ENCODE data around the gene OXTR. TPM values are rescaled to one million over a fixed set of nuclear protein-coding genes. Genes with fewer than 3 reads are reported as not detected.

Gene OXTR
- total RNA-seq, 1 experiment from 2014 or later, result 3.6 TPM

DNA sequence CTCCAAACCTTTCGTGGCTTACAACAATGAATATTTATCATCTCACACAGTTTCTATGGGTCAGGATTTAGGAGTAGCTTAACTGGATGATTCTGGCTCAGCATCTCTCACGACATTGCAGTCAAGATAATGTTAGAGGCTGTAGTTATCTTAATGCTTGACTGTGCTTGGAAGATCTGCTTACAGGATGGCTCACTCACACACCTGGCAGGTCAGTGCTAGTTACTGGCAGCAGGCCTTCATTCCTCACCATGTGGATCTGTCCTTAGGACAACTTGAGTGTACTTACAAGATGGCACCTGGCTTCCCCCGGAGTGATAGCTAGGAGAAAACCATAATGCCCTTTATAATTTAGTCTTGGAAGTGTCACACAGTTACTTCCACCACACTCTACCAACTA is 32.8 kb upstream of the OXTR start:
- no peak for ATAC-seq
- DNase-seq (ENCODE audit: low spot score), result no peak
- ChIA-PET CTCF (interaction anchor here (1.0 kb wide), 1 partner anchor 100 kb away, joined by 3 read pairs; no protein-coding TSS in a partner anchor), POLR2A (no interaction called here)
- Mint-ChIP-seq H3K27ac (no peak overlapping the region), H3K4me3 (no peak overlapping the region), H3K36me3 (peaks cover 7% of the 10 kb centered on the region; the same call in 1 of the 2 replicates), H3K9me3 (peaks cover 15% of the 10 kb centered on the region), H3K4me1 (no peaks in the 10 kb centered on the region), H3K27me3 (ENCODE audit: low read depth) (no peaks in the 10 kb centered on the region)
- TF ChIP-seq NR1H2 (CRISPR knock-in tag; IDR thresholded peaks at IDR 0.05) (no peak), TCF7 (CRISPR knock-in tag; IDR thresholded peaks at IDR 0.05; ENCODE audit: low read depth) (no peak), FOXK1 (CRISPR knock-in tag; IDR thresholded peaks at IDR 0.05) (no peak)
- TF ChIP-seq, protein P1, sequence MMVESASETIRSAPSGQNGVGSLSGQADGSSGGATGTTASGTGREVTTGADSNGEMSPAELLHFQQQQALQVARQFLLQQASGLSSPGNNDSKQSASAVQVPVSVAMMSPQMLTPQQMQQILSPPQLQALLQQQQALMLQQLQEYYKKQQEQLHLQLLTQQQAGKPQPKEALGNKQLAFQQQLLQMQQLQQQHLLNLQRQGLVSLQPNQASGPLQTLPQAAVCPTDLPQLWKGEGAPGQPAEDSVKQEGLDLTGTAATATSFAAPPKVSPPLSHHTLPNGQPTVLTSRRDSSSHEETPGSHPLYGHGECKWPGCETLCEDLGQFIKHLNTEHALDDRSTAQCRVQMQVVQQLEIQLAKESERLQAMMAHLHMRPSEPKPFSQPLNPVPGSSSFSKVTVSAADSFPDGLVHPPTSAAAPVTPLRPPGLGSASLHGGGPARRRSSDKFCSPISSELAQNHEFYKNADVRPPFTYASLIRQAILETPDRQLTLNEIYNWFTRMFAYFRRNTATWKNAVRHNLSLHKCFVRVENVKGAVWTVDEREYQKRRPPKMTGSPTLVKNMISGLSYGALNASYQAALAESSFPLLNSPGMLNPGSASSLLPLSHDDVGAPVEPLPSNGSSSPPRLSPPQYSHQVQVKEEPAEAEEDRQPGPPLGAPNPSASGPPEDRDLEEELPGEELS (CRISPR knock-in tag; IDR thresholded peaks at IDR 0.05), result no peak

DNA sequence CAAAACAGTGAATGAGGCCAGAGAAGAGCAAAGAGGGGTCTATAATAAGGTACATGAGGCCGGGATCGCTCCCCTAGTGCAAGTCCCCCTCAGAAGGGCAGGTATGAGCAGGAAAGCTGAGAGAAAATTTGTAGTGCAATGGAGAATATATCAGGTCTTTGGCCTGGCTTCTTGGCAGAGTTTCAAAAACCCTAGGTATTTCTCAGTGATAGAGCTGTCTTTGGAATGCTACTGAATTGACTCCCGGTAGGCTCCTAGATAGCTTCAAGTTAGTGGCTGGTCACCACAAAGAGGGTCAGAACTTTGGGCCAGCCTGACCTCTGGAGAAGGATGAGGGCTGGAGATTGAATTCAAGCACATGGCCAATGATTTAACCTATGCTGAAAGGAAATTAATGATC is 30.6 kb upstream of the OXTR start:
- ChIA-PET POLR2A (interaction anchor here (0.7 kb wide), 1 partner anchor 16 kb away, joined by 5 read pairs; no protein-coding TSS in a partner anchor), CTCF (no interaction called here)
- TF ChIP-seq KAT7 (CRISPR knock-in tag; IDR thresholded peaks at IDR 0.05; ENCODE audit: borderline replicate concordance), result no peak
- TF ChIP-seq, protein P2, sequence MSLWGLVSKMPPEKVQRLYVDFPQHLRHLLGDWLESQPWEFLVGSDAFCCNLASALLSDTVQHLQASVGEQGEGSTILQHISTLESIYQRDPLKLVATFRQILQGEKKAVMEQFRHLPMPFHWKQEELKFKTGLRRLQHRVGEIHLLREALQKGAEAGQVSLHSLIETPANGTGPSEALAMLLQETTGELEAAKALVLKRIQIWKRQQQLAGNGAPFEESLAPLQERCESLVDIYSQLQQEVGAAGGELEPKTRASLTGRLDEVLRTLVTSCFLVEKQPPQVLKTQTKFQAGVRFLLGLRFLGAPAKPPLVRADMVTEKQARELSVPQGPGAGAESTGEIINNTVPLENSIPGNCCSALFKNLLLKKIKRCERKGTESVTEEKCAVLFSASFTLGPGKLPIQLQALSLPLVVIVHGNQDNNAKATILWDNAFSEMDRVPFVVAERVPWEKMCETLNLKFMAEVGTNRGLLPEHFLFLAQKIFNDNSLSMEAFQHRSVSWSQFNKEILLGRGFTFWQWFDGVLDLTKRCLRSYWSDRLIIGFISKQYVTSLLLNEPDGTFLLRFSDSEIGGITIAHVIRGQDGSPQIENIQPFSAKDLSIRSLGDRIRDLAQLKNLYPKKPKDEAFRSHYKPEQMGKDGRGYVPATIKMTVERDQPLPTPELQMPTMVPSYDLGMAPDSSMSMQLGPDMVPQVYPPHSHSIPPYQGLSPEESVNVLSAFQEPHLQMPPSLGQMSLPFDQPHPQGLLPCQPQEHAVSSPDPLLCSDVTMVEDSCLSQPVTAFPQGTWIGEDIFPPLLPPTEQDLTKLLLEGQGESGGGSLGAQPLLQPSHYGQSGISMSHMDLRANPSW (CRISPR knock-in tag; conservative IDR thresholded peaks at IDR 0.05; ENCODE audit: low read depth), result no peak
- TF ChIP-seq RORB (CRISPR knock-in tag; IDR thresholded peaks at IDR 0.05), result no peak
- no peak for TF ChIP-seq ATF1 (CRISPR knock-in tag; IDR thresholded peaks at IDR 0.05)
- TF ChIP-seq SOX15 (CRISPR knock-in tag; IDR thresholded peaks at IDR 0.05), result no peak
- no peak for TF ChIP-seq ZNF423 (CRISPR knock-in tag; IDR thresholded peaks at IDR 0.05)
- TF ChIP-seq ZNF263 (CRISPR knock-in tag; IDR thresholded peaks at IDR 0.05; ENCODE audit: low read depth), result no peak
- TF ChIP-seq, protein P3, sequence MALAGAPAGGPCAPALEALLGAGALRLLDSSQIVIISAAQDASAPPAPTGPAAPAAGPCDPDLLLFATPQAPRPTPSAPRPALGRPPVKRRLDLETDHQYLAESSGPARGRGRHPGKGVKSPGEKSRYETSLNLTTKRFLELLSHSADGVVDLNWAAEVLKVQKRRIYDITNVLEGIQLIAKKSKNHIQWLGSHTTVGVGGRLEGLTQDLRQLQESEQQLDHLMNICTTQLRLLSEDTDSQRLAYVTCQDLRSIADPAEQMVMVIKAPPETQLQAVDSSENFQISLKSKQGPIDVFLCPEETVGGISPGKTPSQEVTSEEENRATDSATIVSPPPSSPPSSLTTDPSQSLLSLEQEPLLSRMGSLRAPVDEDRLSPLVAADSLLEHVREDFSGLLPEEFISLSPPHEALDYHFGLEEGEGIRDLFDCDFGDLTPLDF (CRISPR knock-in tag; IDR thresholded peaks at IDR 0.05), result no peak
- TF ChIP-seq, protein P4, sequence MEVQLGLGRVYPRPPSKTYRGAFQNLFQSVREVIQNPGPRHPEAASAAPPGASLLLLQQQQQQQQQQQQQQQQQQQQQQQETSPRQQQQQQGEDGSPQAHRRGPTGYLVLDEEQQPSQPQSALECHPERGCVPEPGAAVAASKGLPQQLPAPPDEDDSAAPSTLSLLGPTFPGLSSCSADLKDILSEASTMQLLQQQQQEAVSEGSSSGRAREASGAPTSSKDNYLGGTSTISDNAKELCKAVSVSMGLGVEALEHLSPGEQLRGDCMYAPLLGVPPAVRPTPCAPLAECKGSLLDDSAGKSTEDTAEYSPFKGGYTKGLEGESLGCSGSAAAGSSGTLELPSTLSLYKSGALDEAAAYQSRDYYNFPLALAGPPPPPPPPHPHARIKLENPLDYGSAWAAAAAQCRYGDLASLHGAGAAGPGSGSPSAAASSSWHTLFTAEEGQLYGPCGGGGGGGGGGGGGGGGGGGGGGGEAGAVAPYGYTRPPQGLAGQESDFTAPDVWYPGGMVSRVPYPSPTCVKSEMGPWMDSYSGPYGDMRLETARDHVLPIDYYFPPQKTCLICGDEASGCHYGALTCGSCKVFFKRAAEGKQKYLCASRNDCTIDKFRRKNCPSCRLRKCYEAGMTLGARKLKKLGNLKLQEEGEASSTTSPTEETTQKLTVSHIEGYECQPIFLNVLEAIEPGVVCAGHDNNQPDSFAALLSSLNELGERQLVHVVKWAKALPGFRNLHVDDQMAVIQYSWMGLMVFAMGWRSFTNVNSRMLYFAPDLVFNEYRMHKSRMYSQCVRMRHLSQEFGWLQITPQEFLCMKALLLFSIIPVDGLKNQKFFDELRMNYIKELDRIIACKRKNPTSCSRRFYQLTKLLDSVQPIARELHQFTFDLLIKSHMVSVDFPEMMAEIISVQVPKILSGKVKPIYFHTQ (CRISPR knock-in tag; IDR thresholded peaks at IDR 0.05), result no peak
- TF ChIP-seq, protein P5, sequence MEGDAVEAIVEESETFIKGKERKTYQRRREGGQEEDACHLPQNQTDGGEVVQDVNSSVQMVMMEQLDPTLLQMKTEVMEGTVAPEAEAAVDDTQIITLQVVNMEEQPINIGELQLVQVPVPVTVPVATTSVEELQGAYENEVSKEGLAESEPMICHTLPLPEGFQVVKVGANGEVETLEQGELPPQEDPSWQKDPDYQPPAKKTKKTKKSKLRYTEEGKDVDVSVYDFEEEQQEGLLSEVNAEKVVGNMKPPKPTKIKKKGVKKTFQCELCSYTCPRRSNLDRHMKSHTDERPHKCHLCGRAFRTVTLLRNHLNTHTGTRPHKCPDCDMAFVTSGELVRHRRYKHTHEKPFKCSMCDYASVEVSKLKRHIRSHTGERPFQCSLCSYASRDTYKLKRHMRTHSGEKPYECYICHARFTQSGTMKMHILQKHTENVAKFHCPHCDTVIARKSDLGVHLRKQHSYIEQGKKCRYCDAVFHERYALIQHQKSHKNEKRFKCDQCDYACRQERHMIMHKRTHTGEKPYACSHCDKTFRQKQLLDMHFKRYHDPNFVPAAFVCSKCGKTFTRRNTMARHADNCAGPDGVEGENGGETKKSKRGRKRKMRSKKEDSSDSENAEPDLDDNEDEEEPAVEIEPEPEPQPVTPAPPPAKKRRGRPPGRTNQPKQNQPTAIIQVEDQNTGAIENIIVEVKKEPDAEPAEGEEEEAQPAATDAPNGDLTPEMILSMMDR (IDR thresholded peaks at IDR 0.05), result no peak
- no peak for TF ChIP-seq CREB1 (CRISPR knock-in tag; IDR thresholded peaks at IDR 0.05)
- H3K27ac Mint-ChIP-seq, result no peak overlapping the region
- H3K9me3 Mint-ChIP-seq, result peaks cover 15% of the 10 kb centered on the region
- no peak for ATAC-seq
- no peak overlapping the region for H3K4me3 Mint-ChIP-seq
- DNase-seq (ENCODE audit: low spot score), result no peak
- no peaks in the 10 kb centered on the region for H3K4me1 Mint-ChIP-seq
- H3K27me3 Mint-ChIP-seq (ENCODE audit: low read depth), result no peaks in the 10 kb centered on the region
- H3K36me3 Mint-ChIP-seq, result peaks cover 7% of the 10 kb centered on the region; the same call in 1 of the 2 replicates
